Choroid plexus epithelial cell (primary cell): ENCODE results near the gene BTBD10.
A peak's percentile ranks its signal among the peaks of the same experiment; 100 is the strongest.
"Not testable (repeated sequence)": the region's sequence is repeated elsewhere in the genome, so short reads cannot be mapped to it uniquely, and the experiment has no call there.

ENCODE experiments used
- DNase-seq: peaks from one replicate; pipeline ENCODE4 v3.0.0-alpha.2; 2010; ENCODE audit warnings: low read depth
- H3K4me3 ChIP-seq: 2 replicates; pipeline ENCODE4 v1.5.1; 2011; ENCODE audit warnings: low read depth, mild to moderate bottlenecking, control low read depth, low read length, moderate library complexity
- TF ChIP-seq, protein P1 (sequence below): conservative IDR thresholded peaks from 2 replicates; pipeline ENCODE4 v1.5.1; 2011; ENCODE audit warnings: low read depth, mild to moderate bottlenecking, control low read depth, inconsistent platforms, low read length, moderate library complexity

BTBD10 gene

DNA sequence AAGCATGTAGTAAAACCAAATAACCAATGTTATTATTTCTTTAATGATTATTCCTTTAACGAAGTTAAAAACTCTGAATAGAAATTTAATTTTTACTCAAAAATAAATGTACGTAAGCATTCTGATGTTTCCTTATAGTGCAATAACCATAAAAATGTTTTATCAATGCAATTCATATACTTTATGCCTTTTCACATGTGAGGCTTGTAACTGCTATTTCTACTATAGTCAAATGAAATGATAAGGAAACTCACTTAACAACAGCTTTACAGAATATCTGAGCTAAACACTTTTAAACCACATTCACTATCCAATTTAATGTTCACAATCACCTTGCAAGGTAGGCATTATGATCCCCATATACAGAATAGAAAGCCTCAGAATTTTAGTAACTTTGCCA is 17.4 kb downstream of the BTBD10 start:
- TF ChIP-seq, protein P1, sequence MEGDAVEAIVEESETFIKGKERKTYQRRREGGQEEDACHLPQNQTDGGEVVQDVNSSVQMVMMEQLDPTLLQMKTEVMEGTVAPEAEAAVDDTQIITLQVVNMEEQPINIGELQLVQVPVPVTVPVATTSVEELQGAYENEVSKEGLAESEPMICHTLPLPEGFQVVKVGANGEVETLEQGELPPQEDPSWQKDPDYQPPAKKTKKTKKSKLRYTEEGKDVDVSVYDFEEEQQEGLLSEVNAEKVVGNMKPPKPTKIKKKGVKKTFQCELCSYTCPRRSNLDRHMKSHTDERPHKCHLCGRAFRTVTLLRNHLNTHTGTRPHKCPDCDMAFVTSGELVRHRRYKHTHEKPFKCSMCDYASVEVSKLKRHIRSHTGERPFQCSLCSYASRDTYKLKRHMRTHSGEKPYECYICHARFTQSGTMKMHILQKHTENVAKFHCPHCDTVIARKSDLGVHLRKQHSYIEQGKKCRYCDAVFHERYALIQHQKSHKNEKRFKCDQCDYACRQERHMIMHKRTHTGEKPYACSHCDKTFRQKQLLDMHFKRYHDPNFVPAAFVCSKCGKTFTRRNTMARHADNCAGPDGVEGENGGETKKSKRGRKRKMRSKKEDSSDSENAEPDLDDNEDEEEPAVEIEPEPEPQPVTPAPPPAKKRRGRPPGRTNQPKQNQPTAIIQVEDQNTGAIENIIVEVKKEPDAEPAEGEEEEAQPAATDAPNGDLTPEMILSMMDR = no peak
- no peak overlapping the region for H3K4me3 ChIP-seq
- no peak for DNase-seq

DNA sequence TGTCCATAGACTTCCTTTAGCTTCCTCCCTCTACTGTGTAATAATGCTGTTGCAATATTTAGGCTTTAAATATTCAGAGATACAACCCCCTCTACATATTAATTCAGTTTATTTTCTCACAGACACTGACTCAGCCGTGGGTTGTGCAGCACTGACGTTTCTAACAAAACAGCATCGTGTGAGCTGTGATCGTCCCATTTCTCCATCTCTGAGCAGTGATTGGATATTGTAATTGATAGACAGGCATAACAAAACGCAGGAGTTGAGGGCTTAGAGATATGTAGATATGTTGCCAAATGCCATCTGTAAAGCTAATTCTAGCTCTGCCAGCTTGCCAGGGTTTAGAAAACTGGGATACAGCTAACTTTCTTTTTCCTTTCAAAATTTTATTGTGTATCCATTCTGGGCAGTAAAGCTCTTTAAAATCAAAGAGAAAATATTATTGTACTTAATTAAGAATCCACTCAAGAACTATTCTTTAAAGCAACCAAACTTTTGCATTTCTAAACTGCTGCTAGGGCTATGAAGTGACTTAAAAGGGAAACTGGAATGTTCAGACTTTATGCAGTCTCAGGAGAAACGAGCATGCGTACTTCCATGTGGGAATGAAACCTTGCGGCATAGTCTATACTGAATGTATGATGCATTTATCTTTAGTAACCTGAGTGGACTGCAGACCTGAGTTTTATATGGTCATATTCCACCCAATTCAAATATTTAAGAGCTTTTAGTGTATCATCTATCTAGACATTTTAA is 22.7 kb downstream of the BTBD10 start:
- H3K4me3 ChIP-seq = peak overlapping the region; percentile 25
- TF ChIP-seq, protein P1 = no peak
- peak; percentile 96 for DNase-seq

DNA sequence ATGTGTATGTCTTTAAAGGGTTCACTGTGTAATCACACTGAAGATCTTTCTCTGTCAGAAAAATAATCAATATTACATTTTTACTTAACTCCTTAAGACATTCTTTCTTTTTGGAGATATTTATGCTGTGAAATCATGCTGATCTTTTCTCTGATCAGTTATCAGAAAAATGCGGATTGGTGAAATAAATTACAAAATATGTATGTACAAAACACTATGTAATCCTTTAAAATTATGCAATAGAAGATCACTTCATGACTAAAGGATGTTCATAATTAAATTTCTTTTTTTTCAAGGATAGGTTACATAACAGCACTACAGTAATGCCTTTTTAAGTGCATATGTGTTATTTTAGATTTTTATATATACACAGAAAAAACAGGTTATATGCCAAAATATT is 24.7 kb downstream of the BTBD10 start:
- no peak overlapping the region for H3K4me3 ChIP-seq
- TF ChIP-seq, protein P1 = no peak
- DNase-seq = no peak

DNA sequence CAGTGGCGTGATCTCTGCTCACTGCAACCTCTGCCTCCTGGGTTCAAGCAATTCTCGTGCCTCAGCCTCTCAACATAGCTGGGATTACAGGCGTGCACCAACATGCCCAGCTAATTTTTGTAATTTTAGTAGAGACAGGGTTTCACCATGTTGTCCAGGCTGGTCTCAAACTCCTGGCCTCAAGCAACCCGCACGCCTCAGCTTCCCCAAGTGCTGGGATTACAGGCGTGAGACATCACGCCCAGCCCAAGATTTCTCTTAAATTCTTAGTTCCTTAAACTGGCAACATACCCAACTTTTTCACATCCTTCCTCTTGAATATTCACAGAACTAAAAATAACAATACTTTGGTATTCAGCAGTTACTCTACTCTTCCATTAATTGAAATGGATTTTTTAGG is 26.2 kb downstream of the BTBD10 start:
- not testable (repeated sequence) for DNase-seq

DNA sequence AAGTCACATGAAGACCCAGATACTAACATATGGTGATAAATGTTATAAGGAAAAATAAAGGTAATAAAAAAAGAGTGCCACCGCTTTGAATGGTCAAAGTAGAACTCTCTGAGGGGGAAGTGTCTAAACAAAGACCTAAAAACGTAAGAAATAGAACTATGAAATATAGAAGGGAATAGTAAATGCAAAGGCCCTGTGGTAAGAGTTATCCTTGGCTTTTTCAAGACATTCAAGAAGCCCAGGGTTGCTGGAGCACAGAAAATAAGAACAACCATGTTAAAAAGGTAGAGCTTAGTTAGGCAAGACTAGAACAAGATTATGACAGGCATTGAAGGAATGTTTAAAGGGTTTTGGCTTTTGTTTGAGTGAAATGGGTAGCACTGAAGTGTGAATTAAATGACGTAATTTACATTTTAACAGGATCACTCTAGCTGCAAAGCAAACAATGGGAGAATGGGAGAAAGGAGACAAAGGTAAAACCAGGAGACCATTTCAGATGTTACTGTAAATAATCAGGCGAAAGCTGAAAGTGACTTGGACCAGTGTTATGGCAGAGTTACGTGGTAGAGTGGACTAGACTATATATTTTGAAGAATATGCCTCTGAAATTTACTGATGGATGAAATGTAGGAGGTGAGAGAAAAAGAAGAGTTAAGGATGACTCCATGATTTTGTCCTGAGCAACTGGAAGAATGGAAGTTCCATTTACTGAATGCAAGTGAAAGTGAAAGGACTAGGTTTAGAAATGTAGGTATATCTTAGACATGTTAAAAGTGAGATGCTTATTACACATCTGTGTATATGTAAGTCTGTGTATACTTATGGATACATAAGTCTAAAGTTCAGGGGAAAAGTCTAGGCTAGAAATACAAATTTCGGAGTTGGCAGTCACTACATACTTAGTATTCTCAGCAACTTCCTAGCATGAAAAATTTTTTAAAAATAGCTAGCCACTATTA is 28.5 kb downstream of the BTBD10 start:
- H3K4me3 ChIP-seq = no peak overlapping the region
- TF ChIP-seq, protein P1 = no peak
- no peak for DNase-seq

More for the DNA sequence above, 26.2 kb downstream of the BTBD10 start:
- H3K4me3 ChIP-seq = not testable (repeated sequence)

DNA sequence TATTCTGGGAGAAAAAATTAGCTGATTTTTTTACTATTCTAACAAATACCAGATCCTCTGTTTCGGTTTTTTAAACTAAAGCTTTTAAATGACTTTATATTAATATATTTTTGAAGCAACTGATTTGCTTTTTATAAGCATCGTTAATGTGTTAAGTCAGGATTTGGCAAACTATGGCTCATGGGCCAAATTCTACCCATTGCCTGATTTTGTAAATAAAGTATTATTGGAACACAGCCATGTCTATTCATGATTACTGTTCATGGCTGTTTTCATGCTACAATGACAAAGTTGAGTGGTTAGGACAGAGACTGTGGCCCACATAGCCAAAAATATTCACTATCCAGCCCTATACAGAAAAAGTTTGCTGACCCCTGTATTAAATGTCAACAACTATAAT is 29.6 kb downstream of the BTBD10 start:
- TF ChIP-seq, protein P1 = no peak
- DNase-seq = no peak

DNA sequence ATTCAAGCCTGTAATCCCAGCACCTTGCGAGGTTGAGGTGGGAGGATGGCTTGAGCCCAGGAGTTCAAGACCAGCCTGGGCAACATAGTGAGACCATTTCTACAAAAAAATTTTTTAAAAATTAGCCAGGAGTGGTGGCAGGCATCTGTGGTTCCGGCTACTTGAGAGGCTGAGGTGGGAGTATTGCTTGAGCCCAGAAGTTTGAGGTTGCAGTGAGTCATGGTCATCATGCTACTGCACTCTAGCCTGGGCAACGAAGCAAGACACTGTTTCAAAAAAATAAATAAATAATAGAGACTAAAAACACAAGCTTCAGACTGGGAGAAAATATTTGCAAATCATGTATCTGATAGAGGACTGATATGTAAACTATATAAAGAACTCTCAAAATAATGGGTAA is 33.2 kb downstream of the BTBD10 start:
- TF ChIP-seq, protein P1 = no peak

More for the DNA sequence above, 29.6 kb downstream of the BTBD10 start:
- no peak overlapping the region for H3K4me3 ChIP-seq

More for the DNA sequence above, 33.2 kb downstream of the BTBD10 start:
- no peak overlapping the region for H3K4me3 ChIP-seq
- DNase-seq = no peak
